Glomerular visceral epithelial cell (primary cell): Measurements from ENCODE around the gene DHODH.
"Not testable (repeated sequence)": the region's sequence is repeated elsewhere in the genome, so short reads cannot be mapped to it uniquely, and the experiment has no call there.

Experiments
- DNase-seq: peaks from one replicate; pipeline ENCODE4 v3.0.0-alpha.2; 2016; ENCODE audit errors: extremely low spot score

Gene DHODH

GRCh38 chr16:72054254-72054847, 45.8 kb downstream of the DHODH start, which contains the start of gene HP:
Gene HP, plus strand, starts transcription at chr16:72054505. Its CDS starts 148 bp downstream, at chr16:72054653.
- not testable (repeated sequence) for DNase-seq

DNA sequence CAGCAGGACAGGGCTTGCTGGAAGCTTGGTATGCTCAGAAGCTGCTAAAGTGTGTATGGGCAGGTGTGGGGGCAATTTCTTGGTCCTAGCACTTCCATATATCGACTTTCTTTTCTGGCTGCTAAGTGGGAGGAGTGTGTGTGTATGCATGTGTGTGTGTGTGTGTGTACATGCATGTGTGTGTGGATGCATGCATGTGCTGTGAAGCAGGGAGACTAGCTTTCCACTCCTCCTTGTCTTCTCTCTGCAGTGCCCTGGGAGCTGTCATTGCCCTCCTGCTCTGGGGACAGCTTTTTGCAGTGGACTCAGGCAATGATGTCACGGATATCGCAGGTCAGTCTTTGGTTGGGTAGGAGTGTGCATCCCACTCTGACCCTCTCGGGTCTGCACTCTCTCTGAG, 47.4 kb downstream of the DHODH start:
- no peak for DNase-seq

DNA sequence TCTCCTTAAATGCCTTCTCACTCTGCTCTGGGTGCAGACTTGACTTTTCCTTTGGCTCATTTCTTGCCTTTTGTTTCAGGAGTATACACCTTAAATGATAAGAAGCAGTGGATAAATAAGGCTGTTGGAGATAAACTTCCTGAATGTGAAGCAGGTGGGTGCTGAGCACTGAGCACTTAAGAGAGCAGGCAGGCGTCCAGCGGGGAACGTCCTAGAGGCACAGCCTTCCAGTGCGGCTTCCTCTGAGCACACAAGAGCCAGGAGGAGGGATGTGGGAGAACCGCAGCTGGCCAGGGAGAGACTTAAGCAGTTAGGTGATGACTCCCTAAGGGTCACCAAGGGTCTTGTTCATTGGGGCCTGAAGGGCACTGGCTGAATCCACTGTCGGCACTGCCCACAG, 48.8 kb downstream of the DHODH start:
- not testable (repeated sequence) for DNase-seq

DNA sequence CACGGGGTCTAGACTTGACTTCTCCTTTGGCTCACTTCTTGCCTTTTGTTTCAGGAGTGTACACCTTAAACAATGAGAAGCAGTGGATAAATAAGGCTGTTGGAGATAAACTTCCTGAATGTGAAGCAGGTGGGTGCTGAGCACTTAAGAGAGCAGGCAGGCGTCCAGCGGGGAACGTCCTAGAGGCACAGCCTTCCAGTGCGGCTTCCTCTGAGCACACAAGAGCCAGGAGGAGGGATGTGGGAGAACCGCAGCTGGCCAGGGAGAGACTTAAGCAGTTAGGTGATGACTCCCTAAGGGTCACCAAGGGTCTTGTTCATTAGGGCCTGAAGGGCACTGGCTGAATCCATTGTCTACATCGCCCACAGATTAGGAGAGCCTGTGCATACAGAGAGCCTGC, 50.5 kb downstream of the DHODH start:
- DNase-seq = not testable (repeated sequence)

GRCh38 chr16:72060405-72060804, 51.9 kb downstream of the DHODH start:
- no peak for DNase-seq

DNA sequence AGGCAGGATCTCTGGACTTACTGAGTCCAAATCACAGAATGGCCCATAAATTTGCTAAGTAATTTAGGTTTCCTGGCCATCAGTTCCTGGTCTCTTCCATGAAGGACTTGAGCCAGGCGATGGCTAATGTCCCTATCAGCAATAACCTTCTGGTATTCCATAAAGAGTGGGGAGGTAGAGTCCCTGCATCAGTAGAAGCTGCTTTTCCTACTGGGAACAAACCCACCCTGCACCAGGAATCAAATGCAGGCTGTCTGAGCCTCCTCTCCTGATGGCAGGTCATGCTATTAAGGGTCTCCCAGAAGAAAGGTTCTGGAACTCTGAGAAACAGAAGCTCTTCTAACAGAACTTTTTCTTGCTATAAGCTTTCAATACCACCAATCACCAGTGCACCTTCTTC, 53.0 kb downstream of the DHODH start:
- DNase-seq = no peak

DNA sequence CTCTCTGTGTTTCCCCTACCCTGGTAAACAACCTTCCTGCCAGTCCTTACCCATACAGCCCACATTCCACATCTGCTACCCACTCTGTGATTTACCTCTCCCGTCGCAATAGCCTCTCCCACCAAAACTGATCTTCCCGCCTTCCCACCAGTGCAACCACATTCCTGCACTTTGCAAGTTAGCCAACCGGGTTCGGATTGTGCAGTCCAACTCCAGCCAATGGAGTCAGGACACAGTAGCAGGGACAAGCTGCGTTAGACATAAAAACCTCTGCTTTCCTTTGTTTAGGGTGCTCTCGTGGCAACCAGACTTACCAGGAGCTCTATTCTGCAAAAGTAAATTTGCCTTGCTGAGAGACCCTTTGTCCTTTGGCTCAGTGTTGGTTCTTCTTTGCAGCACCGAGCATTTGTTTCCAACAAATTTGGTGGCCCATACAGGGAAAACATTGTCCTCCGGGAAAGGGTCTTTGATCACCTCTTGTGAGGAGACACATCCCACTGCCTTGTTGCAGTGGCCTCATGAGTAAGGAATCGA, 55.9 kb downstream of the DHODH start:
- no peak for DNase-seq

GRCh38 chr16:72066747-72067146, 58.2 kb downstream of the DHODH start:
- peak; percentile 37 for DNase-seq

DNA sequence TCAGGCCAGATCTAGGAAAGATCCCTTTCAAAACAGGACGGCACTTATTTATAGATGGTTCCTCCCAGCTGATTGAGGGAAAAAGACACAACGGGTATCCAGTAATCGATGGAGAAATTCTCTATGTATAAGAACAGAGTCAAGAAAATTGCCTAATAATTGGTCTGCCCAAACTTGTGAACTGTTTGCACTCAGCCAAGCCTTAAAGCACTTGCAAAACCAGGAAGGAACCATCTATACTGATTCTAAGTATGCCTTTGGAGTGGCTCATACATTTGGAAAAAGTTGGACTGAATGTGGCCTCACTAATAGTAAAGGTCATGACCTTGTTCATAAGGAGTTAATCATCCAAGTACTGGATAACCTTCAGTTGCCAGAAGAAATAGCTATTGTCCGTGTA, 60.4 kb downstream of the DHODH start:
- DNase-seq = no peak

GRCh38 chr16:72072514-72073342, 64.2 kb downstream of the DHODH start:
- no peak for DNase-seq

GRCh38 chr16:72073560-72074230, 65.2 kb downstream of the DHODH start:
- DNase-seq = no peak

- DNase-seq = not testable (repeated sequence)
These were observed 66.5 kb downstream of the DHODH start for GRCh38 chr16:72075067-72075466.
